Left ventricle myocardium inferior (tissue), 1 donor: ENCODE results near the gene AHNAK. TPM values are rescaled to one million over a fixed set of nuclear protein-coding genes. Genes with fewer than 3 reads are reported as not detected.
A peak's percentile ranks its signal among the peaks of the same experiment; 100 is the strongest.

Source experiments
- DNase-seq: peaks from one replicate; pipeline ENCODE4 v3.0.0-alpha.2; 2020
- H3K27ac ChIP-seq: fragments of 200-600 bp; replicated peaks from 2 replicates; pipeline ENCODE4 v1.8.0; 2021
- H3K27me3 ChIP-seq: fragments of 200-600 bp; 2 replicates; pipeline ENCODE4 v1.8.0; 2021; ENCODE audit warnings: low read depth
- H3K36me3 ChIP-seq: fragments of 200-600 bp; 2 replicates; pipeline ENCODE4 v1.8.0; 2021
- H3K4me1 ChIP-seq: fragments of 200-600 bp; 2 replicates; pipeline ENCODE4 v1.8.0; 2021
- H3K4me3 ChIP-seq: fragments of 200-600 bp; 2 replicates; pipeline ENCODE4 v1.8.0; 2021; ENCODE audit warnings: mild to moderate bottlenecking, moderate library complexity
- H3K9me3 ChIP-seq: fragments of 200-600 bp; replicated peaks from 2 replicates; pipeline ENCODE4 v1.8.0; 2021
- CTCF ChIP-seq: fragments of 200-600 bp; IDR thresholded peaks from 2 replicates; pipeline ENCODE4 v1.8.0; 2021; ENCODE audit warnings: antibody characterized with exemption, mild to moderate bottlenecking, borderline replicate concordance
- intact Hi-C: fragments of 100-400 bp; cut with micrococcal nuclease; formaldehyde crosslinking; loops from one replicate; pipeline ENCODE4 v1.11.0; 2022
- total RNA-seq: library from RNA; stranded (reverse); fragmentation: NEBNext Ultra II Directional; extraction: Animal tissue kit (Norgen Biotek cat#: 25700); gene quantifications from one replicate; pipeline ENCODE4 v1.2.1, GENCODE V29; 2021
- donor health status: DM: no; HTN: yes; CAD: no; lungs with severe emphysema.

The AHNAK gene
- total RNA-seq, 1 donor from 2014 or later, result 290 TPM

DNA sequence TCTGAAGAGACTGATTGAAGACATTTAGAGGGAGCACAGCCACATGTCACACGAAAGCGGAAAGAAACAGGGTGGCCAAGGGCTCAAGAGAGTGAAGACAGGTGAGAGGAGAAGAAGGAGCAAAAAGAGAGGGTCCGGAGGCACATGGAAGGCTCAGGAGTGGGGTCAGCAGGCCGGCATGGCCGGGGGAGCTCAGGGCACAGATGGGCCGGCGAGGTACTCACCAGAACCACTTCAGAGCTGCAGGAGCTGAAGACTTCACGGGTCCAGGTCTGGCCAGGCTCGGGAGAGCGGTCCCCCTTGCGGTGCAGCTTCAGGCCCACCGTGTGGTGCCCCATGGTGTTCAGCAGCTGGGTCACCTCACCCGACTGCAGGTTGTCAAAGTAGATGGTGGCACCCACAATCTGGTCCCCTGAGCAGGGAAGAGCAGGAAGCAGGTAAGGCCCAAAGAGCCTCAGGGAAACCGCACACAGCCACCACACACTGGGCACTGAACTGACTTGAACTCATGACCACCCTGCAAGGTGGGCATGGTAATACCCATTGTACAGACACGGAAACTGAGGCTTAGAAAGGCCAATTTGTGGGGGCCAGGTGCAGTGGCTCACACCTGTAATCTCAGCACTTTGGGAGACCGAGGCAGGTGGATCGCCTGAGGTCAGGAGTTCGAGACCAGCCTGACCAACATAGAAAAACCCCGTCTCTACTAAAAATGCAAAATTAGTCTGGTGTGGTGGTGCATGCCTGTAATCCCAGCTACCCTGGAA is 11.6 kb downstream of the AHNAK start:
- intact Hi-C loops, result no loop called here
- no peak for DNase-seq
- Histone ChIP-seq H3K9me3 (no peaks in the 10 kb centered on the region), H3K27ac (peak overlapping the region; percentile 100), H3K27me3 (no peaks in the 10 kb centered on the region), H3K36me3 (peaks cover 63% of the 10 kb centered on the region), H3K4me1 (peaks cover 59% of the 10 kb centered on the region), H3K4me3 (no peak overlapping the region)
- TF ChIP-seq CTCF, result no peak

DNA sequence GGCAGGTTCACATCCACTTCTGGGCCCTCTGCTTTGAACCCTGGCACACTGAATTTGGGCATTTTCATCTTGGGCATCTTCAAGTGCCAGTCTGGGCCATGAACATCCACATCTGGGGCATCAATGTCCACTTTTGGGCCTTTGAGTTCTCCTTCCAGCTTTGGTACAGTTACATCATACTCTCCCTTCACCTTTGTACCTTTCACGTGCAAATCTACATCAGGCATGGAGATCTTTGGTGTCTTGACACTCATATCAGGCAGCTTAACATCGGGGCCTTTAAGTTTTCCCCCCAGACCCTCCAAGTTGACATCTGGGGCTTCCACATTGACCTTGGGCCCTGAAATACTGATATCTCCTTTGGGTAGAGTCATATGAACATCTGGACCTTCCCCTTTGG is 14.5 kb downstream of the AHNAK start:
- intact Hi-C loops, result no loop called here
- Histone ChIP-seq H3K36me3 (peaks cover 91% of the 10 kb centered on the region), H3K4me1 (peaks cover 30% of the 10 kb centered on the region), H3K27ac (no peak overlapping the region), H3K4me3 (no peak overlapping the region), H3K9me3 (no peaks in the 10 kb centered on the region), H3K27me3 (no peaks in the 10 kb centered on the region)
- DNase-seq, result no peak
- TF ChIP-seq CTCF, result no peak

GRCh38 chr11:62516736-62517371 is 29.8 kb downstream of the AHNAK start:
- Histone ChIP-seq H3K36me3 (peaks cover 76% of the 10 kb centered on the region), H3K27me3 (no peaks in the 10 kb centered on the region), H3K27ac (no peak overlapping the region), H3K9me3 (no peaks in the 10 kb centered on the region), H3K4me1 (peaks cover 52% of the 10 kb centered on the region), H3K4me3 (no peak overlapping the region)
- DNase-seq, result no peak
- no peak for TF ChIP-seq CTCF
- intact Hi-C loops, result no loop called here

DNA sequence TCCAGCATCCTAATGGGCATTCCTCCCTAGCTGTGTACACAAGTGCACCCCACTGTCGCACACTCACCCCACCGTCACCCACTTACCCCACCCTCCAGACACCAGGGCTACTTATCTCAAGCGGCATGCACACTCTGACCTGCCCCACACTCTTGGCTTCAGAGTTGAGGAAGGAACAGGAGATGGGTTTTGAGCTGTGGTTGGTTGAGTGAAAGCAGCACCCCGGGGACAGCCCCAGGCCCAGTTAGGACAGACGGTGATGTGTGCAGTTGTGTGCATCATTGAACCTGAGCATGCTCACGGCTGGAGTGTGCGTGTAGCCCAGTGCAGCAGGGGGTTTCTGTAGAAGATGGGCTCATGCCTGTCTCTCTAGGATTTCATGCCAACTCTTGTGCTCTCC is 32.5 kb downstream of the AHNAK start:
- H3K36me3 ChIP-seq, result peaks cover 49% of the 10 kb centered on the region
- H3K9me3 ChIP-seq, result no peaks in the 10 kb centered on the region
- no peak overlapping the region for H3K4me3 ChIP-seq
- no peak overlapping the region for H3K27ac ChIP-seq
- no peak for DNase-seq
- TF ChIP-seq CTCF, result no peak
- no peaks in the 10 kb centered on the region for H3K27me3 ChIP-seq
- intact Hi-C loops, result no loop called here
- H3K4me1 ChIP-seq, result peaks cover 56% of the 10 kb centered on the region

- Histone ChIP-seq H3K4me1 (peaks cover 56% of the 10 kb centered on the region), H3K27me3 (no peaks in the 10 kb centered on the region), H3K36me3 (peaks cover 43% of the 10 kb centered on the region), H3K9me3 (no peaks in the 10 kb centered on the region), H3K4me3 (no peak overlapping the region), H3K27ac (no peak overlapping the region)
- intact Hi-C loops, result no loop called here
- no peak for TF ChIP-seq CTCF
- DNase-seq, result no peak
Observed at GRCh38 chr11:62513626-62514025, 33.0 kb downstream of the AHNAK start.
